Suppressor macrophage treated with lipopolysaccharide for 1 hour (primary cell): Measurements from ENCODE around the gene OCIAD2.
"Not testable (repeated sequence)": the region's sequence is repeated elsewhere in the genome, so short reads cannot be mapped to it uniquely, and the experiment has no call there.

Experiments
- DNase-seq, 3 donors: peaks; one replicate each; pipeline ENCODE4 v3.0.0-alpha.2; 2020 to 2022

Gene OCIAD2

GRCh38 chr4:48851651-48852050 is 54.9 kb downstream of the OCIAD2 start:
- peak in 1 of 3 donors; percentile 8 for DNase-seq

GRCh38 chr4:48848799-48849198 is 57.8 kb downstream of the OCIAD2 start:
- DNase-seq, result not testable (repeated sequence)

- no peak for DNase-seq
Measured at GRCh38 chr4:48844843-48845242, 61.7 kb downstream of the OCIAD2 start.

DNA sequence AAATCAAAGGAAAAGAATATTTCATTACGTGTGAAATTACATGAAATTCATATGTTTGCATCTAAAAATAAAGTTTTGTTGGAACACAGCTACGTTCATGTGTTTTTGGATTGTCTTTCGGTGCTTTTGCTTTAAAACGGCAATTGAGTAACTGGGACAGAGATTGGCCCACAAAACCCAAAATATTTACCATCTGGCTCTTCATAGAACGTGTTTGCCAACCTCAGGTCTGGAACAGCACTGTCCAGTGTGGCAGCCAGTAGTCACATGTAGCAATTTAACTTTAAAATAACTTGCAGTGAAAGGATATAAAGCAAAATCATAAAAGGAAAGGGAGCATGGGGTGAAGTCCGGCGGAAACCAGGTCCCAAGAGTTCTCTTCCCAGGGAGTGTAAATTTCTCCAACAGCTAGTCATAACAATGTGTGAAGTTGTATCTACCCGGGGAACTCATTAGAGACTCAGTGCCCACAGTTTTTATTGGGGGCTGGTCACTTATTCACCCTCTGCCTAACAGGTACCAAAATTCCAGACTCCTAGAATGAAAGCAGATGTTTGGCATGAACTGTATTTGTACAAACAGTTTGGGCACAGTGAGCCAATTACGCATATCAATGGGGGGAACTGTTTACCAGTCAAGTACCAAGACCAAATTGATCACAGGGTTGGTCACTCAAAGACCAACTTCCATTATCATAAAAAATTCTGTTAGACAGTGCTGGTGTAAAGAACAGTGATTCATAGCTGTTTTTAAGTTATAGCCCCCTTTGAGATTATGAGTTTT is 65.3 kb downstream of the OCIAD2 start:
- DNase-seq, result no peak

- DNase-seq, result no peak
Measured at GRCh38 chr4:48836658-48837057, 69.9 kb downstream of the OCIAD2 start.
